T-cell (primary cell): ENCODE measurements around the gene FBXW11. TPM values are rescaled to one million over a fixed set of nuclear protein-coding genes. Genes with fewer than 3 reads are reported as not detected.

Experiments used
- ATAC-seq, 4 experiments: fragments of 200-7000 bp in 3 of 4; fragments of 150-1000 bp in 1 of 4; cut with Tn5 transposase; replicated peaks in 1 of 4; 1 replicate in 3 of 4; 2 replicates in 1 of 4; pipeline ENCODE4 v1.10.0; 2021; ENCODE audit warnings: moderate library complexity in 3 of 4, mild to moderate bottlenecking in 2 of 4, moderate number of reproducible peaks in 1 of 4
- CTCF ChIA-PET, 2 donors: fragments of 300-600 bp; sonication (Branson Sonifier 250); formaldehyde crosslinking; loops; one replicate each; lab custom pipeline; 2022; ENCODE audit warnings: antibody characterized with exemption in 2 of 2; lab: Charles Lee
- POLR2A ChIA-PET, 2 donors: fragments of 300-600 bp; sonication (Branson Sonifier 250); formaldehyde crosslinking; loops; one replicate each; lab custom pipeline; 2022; ENCODE audit warnings: antibody characterized with exemption in 2 of 2; lab: Charles Lee
- DNase-seq, 35 experiments: peaks; one replicate each; pipeline versions ENCODE4 v3.0.0 to v3.0.0-alpha.2; 2013 to 2023
- H3K27ac ChIP-seq: one replicate; pipeline ENCODE4 v1.5.1; 2013; ENCODE audit warnings: low read length
- H3K27me3 ChIP-seq, 2 experiments: replicated peaks in 1 of 2; 1 replicate in 1 of 2; 2 replicates in 1 of 2; pipeline versions ENCODE4 v1.6.1 to v1.7.0; 2013; ENCODE audit warnings: low read length in 1 of 2, mixed read lengths in 1 of 2; ENCODE audit not compliant: control insufficient read depth in 2 of 2, insufficient read depth in 2 of 2; ENCODE audit errors: extremely low read depth in 1 of 2
- H3K36me3 ChIP-seq, 2 donors: 1 replicate in 1 of 2; 2 replicates in 1 of 2; pipeline versions ENCODE4 v1.6.1 to v1.7.0; 2013; ENCODE audit warnings: low read length in 1 of 2; ENCODE audit not compliant: control insufficient read depth in 2 of 2, insufficient read depth in 1 of 2; ENCODE audit errors: extremely low read depth in 1 of 2
- H3K4me1 ChIP-seq, 2 experiments: 1 replicate in 1 of 2; 2 replicates in 1 of 2; pipeline versions ENCODE4 v1.6.1 to v1.7.0; 2013; ENCODE audit warnings: low read length in 2 of 2, mixed read lengths in 1 of 2; ENCODE audit not compliant: insufficient read depth in 2 of 2, control insufficient read depth in 1 of 2; ENCODE audit errors: extremely low read depth in 1 of 2
- H3K4me3 ChIP-seq, 2 donors: 1 replicate in 1 of 2; 2 replicates in 1 of 2; pipeline versions ENCODE4 v1.5.1 to v1.7.0; 2013; ENCODE audit warnings: mild to moderate bottlenecking in 2 of 2, low read length in 1 of 2, moderate library complexity in 1 of 2; ENCODE audit not compliant: control insufficient read depth in 1 of 2; ENCODE audit errors: extremely low read depth in 1 of 2
- H3K9me3 ChIP-seq: 2 replicates; pipeline ENCODE4 v1.7.0; 2013
- H3K27ac Mint-ChIP-seq, 2 donors: one replicate each; pipeline ENCODE4 v1.8.0; 2020 to 2021; ENCODE audit warnings: mild to moderate bottlenecking in 2 of 2, mixed read lengths in 2 of 2
- H3K27me3 Mint-ChIP-seq, 2 donors: one replicate each; pipeline ENCODE4 v1.8.0; 2021 to 2022; ENCODE audit warnings: mixed read lengths in 2 of 2
- H3K36me3 Mint-ChIP-seq: one replicate; pipeline ENCODE4 v1.8.0; 2021; ENCODE audit warnings: mixed read lengths
- H3K4me1 Mint-ChIP-seq, 3 donors: one replicate each; pipeline ENCODE4 v1.8.0; 2020 to 2022; ENCODE audit warnings: mixed read lengths in 3 of 3, mild to moderate bottlenecking in 1 of 3
- H3K4me3 Mint-ChIP-seq, 3 donors: one replicate each; pipeline ENCODE4 v1.8.0; 2020 to 2022; ENCODE audit warnings: mild to moderate bottlenecking in 3 of 3, mixed read lengths in 3 of 3, moderate library complexity in 3 of 3
- H3K9me3 Mint-ChIP-seq, 3 donors: one replicate each; pipeline ENCODE4 v1.8.0; 2020 to 2022; ENCODE audit warnings: mixed read lengths in 3 of 3
- WGBS: methylation state at CpG from one replicate; pipeline ENCODE4 v1.1.5; 2013; ENCODE audit warnings: missing lambda C conversion rate; ENCODE audit not compliant: insufficient coverage; 5-methylcytosine and 5-hydroxymethylcytosine counted together
- total RNA-seq, 35 experiments: library from RNA in 6 of 35; stranded (reverse) in 6 of 35; fragments of 120-200 nt in 1 of 35; gene quantifications; one replicate each; pipeline versions ENCODE4 v1.2.1 to v1.2.4 and lab custom pipeline; 2013 to 2026

FBXW11 gene
- total RNA-seq, 5 donors from 2014 or later (not counting 1 experiment from before 2014, with no cell fraction given): 33.4 to 36.6 (median 34.2) TPM

DNA sequence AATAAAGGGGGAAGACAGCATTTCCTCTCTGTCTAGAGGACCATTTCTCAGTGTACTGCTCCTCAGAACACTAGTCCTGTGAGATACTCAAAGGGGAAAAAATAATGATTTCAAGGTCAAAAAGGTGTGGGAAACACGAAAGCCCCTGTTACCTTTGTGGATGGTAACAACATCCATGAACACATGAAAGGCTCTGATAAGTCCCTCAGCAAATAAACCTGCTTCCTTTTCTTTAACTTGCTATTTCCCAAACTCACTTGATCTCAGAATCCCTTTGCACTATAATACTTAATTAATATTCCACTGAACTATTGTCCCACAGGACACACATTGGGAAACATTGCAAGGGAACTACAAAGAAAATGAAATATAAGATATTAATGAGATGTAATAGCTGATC, 155.2 kb downstream of the FBXW11 start:
- no peak overlapping the region for H3K27ac Mint-ChIP-seq
- peaks cover 7 to 9% (median 8%) of the 10 kb centered on the region in 3 donors for H3K4me1 Mint-ChIP-seq
- Histone ChIP-seq H3K27me3 (no peaks in the 10 kb centered on the region), H3K9me3 (no peaks in the 10 kb centered on the region), H3K4me3 (no peak overlapping the region), H3K27ac (no peak overlapping the region), H3K4me1 (peaks cover 0 to 3% of the 10 kb centered on the region in 2 experiments), H3K36me3 (peaks cover 0 to 3% of the 10 kb centered on the region in 2 donors)
- ChIA-PET POLR2A (no interaction called here), CTCF (no interaction called here)
- ATAC-seq (no peak), DNase-seq (no peak)
- no peak overlapping the region for H3K4me3 Mint-ChIP-seq
- no peaks in the 10 kb centered on the region for H3K27me3 Mint-ChIP-seq
- H3K9me3 Mint-ChIP-seq: peaks cover 0 to 4% (median 0%) of the 10 kb centered on the region in 3 donors
- WGBS: 50% methylated on average over 1 of the region's 1 CpG
- H3K36me3 Mint-ChIP-seq: peaks cover 19% of the 10 kb centered on the region

DNA sequence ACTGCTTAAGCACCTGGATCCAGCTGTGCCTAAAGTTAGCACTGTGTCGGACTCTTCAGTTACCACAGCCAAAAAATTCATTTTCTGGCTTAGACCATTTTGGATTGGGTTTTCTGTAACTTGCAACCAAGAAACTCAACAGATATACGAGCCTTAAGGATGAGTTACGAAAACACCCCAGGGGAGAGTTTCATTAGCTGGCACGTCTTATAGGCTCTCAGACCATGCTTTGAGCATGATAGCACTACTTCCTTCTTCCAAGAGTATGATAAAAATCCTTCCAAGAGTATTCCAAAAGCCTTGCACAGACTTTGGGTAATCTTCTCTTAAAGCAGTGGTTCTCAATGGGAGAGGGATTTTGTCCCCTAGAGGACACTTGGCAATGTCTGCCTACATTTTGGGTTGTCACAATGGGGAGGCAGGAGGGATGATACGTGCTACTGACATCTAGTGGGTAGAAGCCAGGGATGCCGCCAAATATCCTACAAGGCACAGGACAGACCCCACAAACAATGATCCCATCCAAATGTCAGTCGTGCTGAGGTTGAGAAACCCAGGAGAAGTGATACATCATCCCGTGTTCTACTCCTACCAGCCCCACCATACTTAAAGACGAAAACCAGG, 156.0 kb downstream of the FBXW11 start:
- Mint-ChIP-seq H3K4me3 (no peak overlapping the region), H3K36me3 (peaks cover 19% of the 10 kb centered on the region), H3K4me1 (peaks cover 0 to under 1% (median under 1%) of the 10 kb centered on the region in 3 donors), H3K27ac (no peak overlapping the region), H3K27me3 (no peaks in the 10 kb centered on the region), H3K9me3 (peaks cover 0 to 4% (median 0%) of the 10 kb centered on the region in 3 donors)
- no CpG with 5 or more reads among the region's 9 CpGs for WGBS
- CTCF ChIA-PET: no interaction called here
- Histone ChIP-seq H3K27me3 (no peaks in the 10 kb centered on the region), H3K27ac (no peak overlapping the region), H3K4me1 (no peaks in the 10 kb centered on the region), H3K36me3 (peaks cover 0 to 3% of the 10 kb centered on the region in 2 donors), H3K9me3 (no peaks in the 10 kb centered on the region), H3K4me3 (no peak overlapping the region)
- POLR2A ChIA-PET: no interaction called here
- no peak for ATAC-seq
- DNase-seq: no peak

DNA sequence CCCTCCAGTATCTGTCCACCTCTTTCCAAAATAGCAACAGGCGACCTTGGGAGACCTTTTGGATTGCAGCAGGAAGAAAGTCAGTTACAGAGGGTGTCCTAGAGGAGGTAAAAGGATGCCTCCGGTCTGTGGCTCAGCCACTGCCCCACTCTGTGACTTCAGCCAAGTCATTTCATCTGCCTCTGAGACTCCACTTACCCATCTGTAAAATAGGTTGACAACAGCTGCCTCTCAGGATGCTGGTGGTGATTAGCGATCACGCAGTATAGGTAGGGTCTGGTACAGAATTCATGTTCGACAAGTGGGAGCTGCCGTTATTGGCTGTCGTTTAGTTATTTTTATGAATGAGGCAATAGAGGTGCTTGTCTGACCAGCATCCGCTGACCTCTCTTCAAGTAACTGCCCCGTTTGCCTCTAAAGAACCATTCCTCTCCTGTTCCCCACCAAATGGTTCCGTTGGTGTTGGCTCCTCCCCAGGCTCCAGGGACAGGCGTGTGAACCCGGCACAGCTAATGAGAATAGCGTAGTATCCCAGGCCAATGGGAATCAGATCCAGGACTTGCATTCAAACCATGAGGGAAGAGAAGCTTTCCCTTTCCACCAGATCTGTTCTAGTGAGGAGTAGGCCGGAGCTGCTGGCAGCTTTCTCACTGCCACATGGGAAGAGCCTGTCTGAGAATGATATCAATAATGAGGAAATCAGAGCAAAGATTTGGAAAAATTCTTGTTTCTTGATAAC, 156.7 kb downstream of the FBXW11 start:
- Histone ChIP-seq H3K9me3 (no peaks in the 10 kb centered on the region), H3K36me3 (peaks cover 0 to 3% of the 10 kb centered on the region in 2 donors), H3K4me3 (no peak overlapping the region), H3K4me1 (no peaks in the 10 kb centered on the region), H3K27ac (no peak overlapping the region), H3K27me3 (no peaks in the 10 kb centered on the region)
- 100% methylated on average over 1 of the region's 14 CpGs for WGBS
- ATAC-seq (no peak), DNase-seq (no peak)
- Mint-ChIP-seq H3K4me3 (no peak overlapping the region), H3K27ac (no peak overlapping the region), H3K27me3 (no peaks in the 10 kb centered on the region), H3K4me1 (no peaks in the 10 kb centered on the region), H3K9me3 (peaks cover 0 to 4% (median 0%) of the 10 kb centered on the region in 3 donors), H3K36me3 (peaks cover 19% of the 10 kb centered on the region)
- ChIA-PET POLR2A (no interaction called here), CTCF (no interaction called here)

DNA sequence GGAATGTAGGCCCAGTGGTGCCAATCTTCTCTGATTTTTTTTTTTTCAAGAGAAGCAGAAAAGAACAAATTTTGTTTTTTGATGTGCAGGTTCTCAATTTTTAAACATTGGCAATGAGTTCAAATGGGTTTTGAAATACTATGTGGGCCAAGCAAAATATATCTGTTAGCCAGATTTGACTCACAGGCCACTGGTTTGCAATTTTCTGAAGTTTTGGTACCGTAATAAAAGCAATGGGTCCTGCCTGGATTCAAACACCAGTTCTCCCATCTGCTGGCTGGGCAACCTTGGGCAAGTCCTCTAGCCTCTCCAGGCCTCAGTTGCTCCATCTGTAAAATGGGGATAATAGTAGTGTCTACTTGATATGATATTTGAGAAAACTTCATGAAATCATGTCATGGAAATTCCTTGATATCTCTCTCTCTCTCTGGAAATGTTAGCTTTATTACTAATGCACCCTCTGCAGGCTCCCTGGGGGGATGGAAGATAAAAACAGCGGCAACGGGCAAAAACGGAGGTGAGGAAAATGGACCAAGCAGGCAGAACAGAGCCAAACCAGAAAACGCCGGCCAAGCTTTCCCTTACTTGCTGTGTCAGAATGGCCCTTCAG, 157.4 kb downstream of the FBXW11 start:
- CTCF ChIA-PET: no interaction called here
- Mint-ChIP-seq H3K27me3 (no peaks in the 10 kb centered on the region), H3K9me3 (no peaks in the 10 kb centered on the region), H3K4me1 (no peaks in the 10 kb centered on the region), H3K4me3 (no peak overlapping the region), H3K27ac (no peak overlapping the region), H3K36me3 (peaks cover 13% of the 10 kb centered on the region)
- Histone ChIP-seq H3K27ac (no peak overlapping the region), H3K4me3 (no peak overlapping the region), H3K9me3 (no peaks in the 10 kb centered on the region), H3K4me1 (no peaks in the 10 kb centered on the region), H3K36me3 (peaks cover 0 to 3% of the 10 kb centered on the region in 2 donors), H3K27me3 (no peaks in the 10 kb centered on the region)
- no peak for ATAC-seq
- 85% methylated on average over 6 of the region's 6 CpGs for WGBS
- POLR2A ChIA-PET: no interaction called here
- DNase-seq: no peak

DNA sequence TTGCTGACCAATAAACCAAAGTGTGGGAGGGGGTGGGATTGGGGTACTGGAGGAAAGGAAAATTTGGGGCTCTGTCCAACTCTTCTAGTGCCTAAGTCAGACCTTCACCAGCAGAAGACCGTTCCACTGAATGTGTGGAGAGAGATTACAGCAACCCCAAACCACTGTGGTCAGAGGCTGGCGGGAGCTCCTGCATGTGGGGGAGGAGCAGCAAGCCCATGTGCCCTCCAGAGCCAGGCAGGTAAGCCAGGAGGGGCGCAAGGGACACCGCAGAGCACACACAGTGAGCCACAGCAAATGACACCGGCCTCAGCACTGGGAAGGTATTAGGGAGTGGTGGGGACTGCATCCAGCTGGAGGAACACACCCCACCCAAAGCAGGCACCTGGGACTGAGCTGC, 158.0 kb downstream of the FBXW11 start:
- WGBS: 67% methylated on average over 2 of the region's 5 CpGs

DNA sequence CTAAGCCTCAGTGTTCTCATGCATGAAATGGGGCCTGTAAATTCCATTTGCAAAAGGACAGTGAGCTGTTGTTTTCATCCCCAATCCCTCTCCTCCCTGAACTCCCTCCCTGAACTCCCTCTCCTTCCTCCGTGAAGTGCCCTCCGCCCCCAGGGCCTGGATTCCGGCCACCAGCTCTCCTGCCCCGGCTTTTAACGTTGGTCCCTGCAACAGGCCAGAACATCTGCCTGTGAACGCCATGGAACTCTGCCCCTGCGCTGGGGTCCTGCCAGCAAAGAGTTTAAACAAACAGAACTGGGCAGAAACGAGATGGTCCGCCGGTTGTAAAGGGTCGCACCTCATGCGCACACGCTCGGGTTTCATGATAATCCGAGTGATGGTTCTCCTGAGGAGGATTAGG, 158.4 kb downstream of the FBXW11 start:
- H3K27me3 Mint-ChIP-seq: no peaks in the 10 kb centered on the region
- no peak for DNase-seq
- no peak overlapping the region for H3K4me3 Mint-ChIP-seq
- Histone ChIP-seq H3K4me1 (no peaks in the 10 kb centered on the region), H3K27me3 (no peaks in the 10 kb centered on the region), H3K4me3 (no peak overlapping the region), H3K9me3 (no peaks in the 10 kb centered on the region), H3K36me3 (peaks cover 0 to 3% of the 10 kb centered on the region in 2 donors), H3K27ac (no peak overlapping the region)
- H3K27ac Mint-ChIP-seq: no peak overlapping the region
- POLR2A ChIA-PET: no interaction called here
- no peak for ATAC-seq
- H3K4me1 Mint-ChIP-seq: no peaks in the 10 kb centered on the region
- CTCF ChIA-PET: no interaction called here
- peaks cover 16% of the 10 kb centered on the region for H3K36me3 Mint-ChIP-seq
- H3K9me3 Mint-ChIP-seq: no peaks in the 10 kb centered on the region
- WGBS: 91% methylated on average over 15 of the region's 15 CpGs

More for the DNA sequence above, 158.0 kb downstream of the FBXW11 start:
- ChIA-PET CTCF (no interaction called here), POLR2A (no interaction called here)
- DNase-seq (no peak), ATAC-seq (no peak)
- no peak overlapping the region for H3K27ac ChIP-seq
- Mint-ChIP-seq H3K36me3 (peaks cover 13% of the 10 kb centered on the region), H3K27me3 (no peaks in the 10 kb centered on the region), H3K4me3 (no peak overlapping the region), H3K4me1 (no peaks in the 10 kb centered on the region), H3K9me3 (no peaks in the 10 kb centered on the region), H3K27ac (no peak overlapping the region)
- H3K4me3 ChIP-seq: no peak overlapping the region
- H3K4me1 ChIP-seq: no peaks in the 10 kb centered on the region
- no peaks in the 10 kb centered on the region for H3K9me3 ChIP-seq
- H3K27me3 ChIP-seq: no peaks in the 10 kb centered on the region
- peaks cover 0 to 3% of the 10 kb centered on the region in 2 donors for H3K36me3 ChIP-seq
